H1 (cell line): ENCODE measurements around the gene APC2.

ENCODE experiments used
- BRCA1 ChIP-seq: IDR thresholded peaks from 2 replicates; pipeline ENCODE4 v1.6.1; 2012; ENCODE audit warnings: low read depth, low read length, improper control_type of control experiment
- EZH2 ChIP-seq: fragments of 200-600 bp; sonication (generic); IDR thresholded peaks from 2 replicates; pipeline ENCODE4 v1.7.1; 2012; ENCODE audit warnings: low read depth, mild to moderate bottlenecking, moderate library complexity, low read length, inconsistent platforms; ENCODE audit not compliant: severe bottlenecking
- POLR2A ChIP-seq, 2 experiments: IDR thresholded peaks; 1 replicate in 1 of 2; 2 replicates in 1 of 2; pipeline ENCODE4 v1.6.1; 2011; ENCODE audit warnings: low read depth in 2 of 2, low read length in 2 of 2, mild to moderate bottlenecking in 2 of 2; ENCODE audit errors: control extremely low read depth in 1 of 2
- POLR2AphosphoS5 ChIP-seq: IDR thresholded peaks from 2 replicates; pipeline ENCODE4 v1.6.1; 2011; ENCODE audit warnings: low read depth, low read length
- RXRA ChIP-seq: IDR thresholded peaks from 2 replicates; pipeline ENCODE4 v1.6.1; 2011; ENCODE audit warnings: low read depth, mild to moderate bottlenecking, low read length, moderate library complexity; ENCODE audit not compliant: insufficient read depth
- TBP ChIP-seq: IDR thresholded peaks from 2 replicates; pipeline ENCODE4 v1.6.1; 2011; ENCODE audit warnings: low read depth, low read length, improper control_type of control experiment
- TF ChIP-seq, protein P1 (sequence below), 3 experiments: IDR thresholded peaks; 1 replicate in 2 of 3; 2 replicates in 1 of 3; pipeline versions ENCODE4 v1.5.1 to v1.6.1; 2011; ENCODE audit warnings: low read length in 3 of 3, mild to moderate bottlenecking in 3 of 3, inconsistent platforms in 2 of 3, low read depth in 1 of 3, moderate library complexity in 1 of 3; ENCODE audit not compliant: insufficient read depth in 1 of 3; ENCODE audit errors: control extremely low read depth in 1 of 3
- TF ChIP-seq, protein P2 (sequence below): IDR thresholded peaks from 2 replicates; pipeline ENCODE4 v1.6.1; 2012; ENCODE audit warnings: low read length, inconsistent platforms

GRCh38 chr19:1481224-1481892 lies 31.4 kb downstream of the APC2 start:
- TF ChIP-seq, protein P1, sequence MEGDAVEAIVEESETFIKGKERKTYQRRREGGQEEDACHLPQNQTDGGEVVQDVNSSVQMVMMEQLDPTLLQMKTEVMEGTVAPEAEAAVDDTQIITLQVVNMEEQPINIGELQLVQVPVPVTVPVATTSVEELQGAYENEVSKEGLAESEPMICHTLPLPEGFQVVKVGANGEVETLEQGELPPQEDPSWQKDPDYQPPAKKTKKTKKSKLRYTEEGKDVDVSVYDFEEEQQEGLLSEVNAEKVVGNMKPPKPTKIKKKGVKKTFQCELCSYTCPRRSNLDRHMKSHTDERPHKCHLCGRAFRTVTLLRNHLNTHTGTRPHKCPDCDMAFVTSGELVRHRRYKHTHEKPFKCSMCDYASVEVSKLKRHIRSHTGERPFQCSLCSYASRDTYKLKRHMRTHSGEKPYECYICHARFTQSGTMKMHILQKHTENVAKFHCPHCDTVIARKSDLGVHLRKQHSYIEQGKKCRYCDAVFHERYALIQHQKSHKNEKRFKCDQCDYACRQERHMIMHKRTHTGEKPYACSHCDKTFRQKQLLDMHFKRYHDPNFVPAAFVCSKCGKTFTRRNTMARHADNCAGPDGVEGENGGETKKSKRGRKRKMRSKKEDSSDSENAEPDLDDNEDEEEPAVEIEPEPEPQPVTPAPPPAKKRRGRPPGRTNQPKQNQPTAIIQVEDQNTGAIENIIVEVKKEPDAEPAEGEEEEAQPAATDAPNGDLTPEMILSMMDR (IDR thresholded peaks at IDR 0.05; ENCODE audit: control extremely low read depth in 1 of 3, insufficient read depth in 1 of 3, low read depth in 1 of 3, low read length in 3 of 3): no peak
- TF ChIP-seq EZH2 (no peak), POLR2A (IDR thresholded peaks at IDR 0.05; ENCODE audit: control extremely low read depth in 1 of 2, low read depth in 2 of 2, low read length in 2 of 2) (no peak), TBP (no peak), POLR2AphosphoS5 (no peak), RXRA (no peak), BRCA1 (no peak)
- TF ChIP-seq, protein P2, sequence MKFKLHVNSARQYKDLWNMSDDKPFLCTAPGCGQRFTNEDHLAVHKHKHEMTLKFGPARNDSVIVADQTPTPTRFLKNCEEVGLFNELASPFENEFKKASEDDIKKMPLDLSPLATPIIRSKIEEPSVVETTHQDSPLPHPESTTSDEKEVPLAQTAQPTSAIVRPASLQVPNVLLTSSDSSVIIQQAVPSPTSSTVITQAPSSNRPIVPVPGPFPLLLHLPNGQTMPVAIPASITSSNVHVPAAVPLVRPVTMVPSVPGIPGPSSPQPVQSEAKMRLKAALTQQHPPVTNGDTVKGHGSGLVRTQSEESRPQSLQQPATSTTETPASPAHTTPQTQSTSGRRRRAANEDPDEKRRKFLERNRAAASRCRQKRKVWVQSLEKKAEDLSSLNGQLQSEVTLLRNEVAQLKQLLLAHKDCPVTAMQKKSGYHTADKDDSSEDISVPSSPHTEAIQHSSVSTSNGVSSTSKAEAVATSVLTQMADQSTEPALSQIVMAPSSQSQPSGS: no peak
